Measurements from ENCODE around the gene VGLL4.
"Not testable (repeated sequence)": the region's sequence is repeated elsewhere in the genome, so short reads cannot be mapped to it uniquely, and the experiment has no call there.

VGLL4 gene, protein sequence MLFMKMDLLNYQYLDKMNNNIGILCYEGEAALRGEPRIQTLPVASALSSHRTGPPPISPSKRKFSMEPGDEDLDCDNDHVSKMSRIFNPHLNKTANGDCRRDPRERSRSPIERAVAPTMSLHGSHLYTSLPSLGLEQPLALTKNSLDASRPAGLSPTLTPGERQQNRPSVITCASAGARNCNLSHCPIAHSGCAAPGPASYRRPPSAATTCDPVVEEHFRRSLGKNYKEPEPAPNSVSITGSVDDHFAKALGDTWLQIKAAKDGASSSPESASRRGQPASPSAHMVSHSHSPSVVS

DNA sequence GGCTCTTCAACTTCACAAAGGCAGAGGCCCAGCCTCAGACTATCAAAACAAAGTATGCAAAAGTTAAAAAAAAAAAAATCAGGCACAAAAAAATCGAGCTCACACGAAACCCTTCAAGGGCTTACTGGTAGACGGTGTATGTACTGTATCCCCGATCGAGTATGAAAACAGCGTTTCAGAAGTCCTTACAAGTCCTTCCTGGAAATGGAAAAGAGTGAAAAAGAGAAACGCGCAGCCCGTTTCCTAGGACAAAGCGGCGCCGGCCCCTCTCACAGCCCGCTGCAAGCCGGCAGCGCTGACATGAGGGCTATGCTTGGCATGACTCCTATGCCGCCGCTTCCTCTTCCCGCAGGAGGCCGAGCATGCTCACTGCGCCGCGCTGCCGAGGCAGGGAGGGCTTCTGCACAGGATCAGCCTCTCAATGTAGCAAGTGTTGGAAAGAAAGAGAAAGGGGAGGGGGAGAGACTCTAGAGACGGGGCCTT, at the start of gene VGLL4:
Gene VGLL4 (minus strand): TSS at position 311 of the 483 bp plus-strand sequence. CDS start 397 bp downstream, outside the sequence.
- peak; percentile 64 for DNase-seq (ENCODE audit: low spot score)

- DNase-seq (ENCODE audit: low spot score), result no peak
These were observed 48.8 kb upstream of the VGLL4 start for GRCh38 chr3:11692532-11692813.

- no peak for DNase-seq (ENCODE audit: low spot score)
These were observed 48.2 kb upstream of the VGLL4 start for GRCh38 chr3:11691767-11692531.

DNA sequence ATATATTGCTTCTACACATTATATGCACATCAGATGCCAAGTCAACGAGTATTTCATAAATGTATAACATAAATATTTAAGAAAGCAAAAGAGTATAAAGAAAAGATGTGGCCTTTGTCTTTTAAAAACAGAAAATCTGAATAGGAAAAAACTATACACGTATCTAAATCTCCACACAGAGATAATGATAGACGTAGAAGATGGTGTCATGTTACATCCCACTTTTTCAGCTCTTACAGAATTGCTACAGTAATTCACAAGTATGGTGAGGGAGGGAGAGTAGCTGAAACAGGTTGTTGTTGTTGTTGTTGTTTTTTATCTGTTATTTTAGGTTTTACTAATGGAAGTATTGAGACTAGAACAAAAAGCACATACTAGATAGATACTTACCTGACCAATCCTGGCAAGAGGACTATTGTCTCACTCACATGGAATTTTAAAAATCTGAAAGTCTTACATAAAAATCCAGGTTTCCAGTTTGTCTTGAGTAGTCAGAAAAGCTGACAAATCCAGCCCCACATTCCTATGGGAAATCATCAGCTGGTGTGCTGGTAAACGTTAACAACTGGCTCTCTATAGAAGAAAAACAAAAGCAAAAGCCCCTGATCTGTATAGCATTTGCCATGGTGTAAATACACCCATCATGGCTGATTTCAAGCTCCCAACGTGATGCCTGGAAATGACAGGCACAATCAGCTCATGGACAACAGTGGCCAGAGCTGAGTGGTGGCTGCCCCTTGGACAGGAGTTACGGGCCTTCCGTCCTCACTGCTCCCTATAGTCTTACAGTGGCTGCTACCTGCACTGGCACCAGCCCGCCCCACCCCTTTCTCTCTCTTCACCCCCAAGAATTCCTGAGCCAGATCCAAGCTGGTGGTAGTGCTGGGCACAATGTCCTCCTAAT, 47.4 kb upstream of the VGLL4 start:
- DNase-seq (ENCODE audit: low spot score), result no peak

GRCh38 chr3:11689749-11690148, 46.0 kb upstream of the VGLL4 start:
- no peak for DNase-seq (ENCODE audit: low spot score)

DNA sequence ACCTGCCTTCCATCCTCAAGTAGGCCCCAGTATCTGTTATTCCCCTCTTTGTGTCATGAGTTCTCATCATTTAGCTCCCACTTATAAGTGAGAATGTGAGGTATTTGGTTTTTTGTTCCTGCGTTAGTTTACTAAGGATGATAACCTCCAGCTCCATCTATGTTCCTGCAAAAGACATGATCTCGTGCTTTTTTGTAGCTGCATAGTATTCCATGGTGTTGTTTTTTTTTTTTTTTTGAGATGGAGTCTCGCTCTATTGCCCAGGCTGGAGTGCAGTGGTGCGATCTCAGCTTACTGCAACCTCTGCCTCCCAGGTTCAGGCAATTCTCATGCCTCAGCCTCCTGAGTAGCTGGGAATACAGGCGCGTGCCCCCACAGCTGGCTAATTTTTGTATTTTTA, 41.3 kb upstream of the VGLL4 start:
- DNase-seq (ENCODE audit: low spot score), result not testable (repeated sequence)

- DNase-seq (ENCODE audit: low spot score), result no peak
These were observed 36.8 kb upstream of the VGLL4 start for GRCh38 chr3:11680509-11680908.

DNA sequence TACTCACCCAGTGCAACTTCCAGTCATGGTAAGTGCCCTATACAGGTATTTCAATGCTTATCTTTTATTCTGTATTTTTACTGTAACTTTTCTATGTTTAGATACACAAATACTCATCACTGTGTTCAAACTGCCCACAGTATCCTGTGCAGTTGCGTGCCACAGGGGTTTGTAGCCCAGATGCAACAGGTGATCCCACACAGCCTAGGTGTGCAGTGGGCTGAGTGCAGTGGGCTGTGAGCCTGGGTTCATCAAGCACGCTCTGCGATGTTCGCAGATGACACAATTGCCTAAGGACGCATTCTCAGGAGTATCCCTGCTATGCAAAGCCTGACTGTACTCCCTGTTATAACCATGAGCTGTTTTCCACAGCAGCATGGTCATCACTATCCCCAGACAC, 36.2 kb upstream of the VGLL4 start:
- no peak for DNase-seq (ENCODE audit: low spot score)

- no peak for DNase-seq (ENCODE audit: low spot score)
These were observed 28.6 kb upstream of the VGLL4 start for GRCh38 chr3:11672363-11672762.

- no peak for DNase-seq (ENCODE audit: low spot score)
These were observed 28.0 kb upstream of the VGLL4 start for GRCh38 chr3:11671648-11672100.

DNA sequence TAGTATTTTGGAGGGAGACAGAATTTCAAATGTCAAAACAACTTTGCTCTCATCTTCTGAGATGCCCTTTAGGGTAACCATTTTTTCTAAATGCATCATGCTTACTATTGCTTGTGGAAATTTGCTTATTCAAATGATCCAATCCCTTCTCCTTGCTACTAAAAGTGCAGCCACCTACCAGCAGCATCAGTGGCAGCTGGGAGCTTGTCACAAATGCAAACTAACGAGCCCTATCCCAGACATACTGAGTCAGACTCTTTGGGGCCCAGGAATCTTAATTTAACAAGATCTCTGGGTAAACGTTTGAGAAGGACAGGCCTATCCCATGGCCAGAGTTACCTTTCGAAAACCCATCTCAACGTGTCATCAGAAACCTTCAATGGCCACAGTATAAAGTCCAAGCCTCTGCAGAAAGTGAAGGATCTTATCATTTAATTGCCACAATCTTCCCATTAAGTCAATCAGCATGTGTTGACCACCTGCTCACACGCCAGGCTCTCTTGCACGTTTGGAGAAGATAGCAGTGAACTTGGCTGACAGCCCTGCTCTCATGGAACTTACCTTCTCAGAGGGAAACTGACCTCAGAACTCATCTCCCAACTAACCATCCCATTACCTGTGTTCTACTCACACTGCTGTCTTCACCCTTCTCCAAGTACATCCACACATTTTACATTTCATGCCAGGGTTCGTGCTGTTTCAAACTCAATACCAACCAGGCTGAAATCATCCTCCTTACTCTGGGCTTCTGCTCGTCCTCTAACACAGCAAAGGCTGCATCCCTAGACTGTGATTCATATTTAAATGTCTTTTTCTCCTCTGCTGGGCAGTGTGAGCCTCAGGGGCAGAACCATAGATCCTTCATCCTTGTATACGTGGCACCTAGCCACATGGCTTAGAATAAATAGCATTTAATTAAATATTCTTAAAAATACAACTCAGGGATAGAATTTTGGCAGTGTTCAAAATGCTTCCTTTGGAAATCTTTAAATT, 24.8 kb upstream of the VGLL4 start:
- no peak for DNase-seq (ENCODE audit: low spot score)

- no peak for DNase-seq (ENCODE audit: low spot score)
These were observed 21.6 kb upstream of the VGLL4 start for GRCh38 chr3:11665331-11665730.

- no peak for DNase-seq (ENCODE audit: low spot score)
These were observed 18.8 kb upstream of the VGLL4 start for GRCh38 chr3:11662392-11662990.

DNA sequence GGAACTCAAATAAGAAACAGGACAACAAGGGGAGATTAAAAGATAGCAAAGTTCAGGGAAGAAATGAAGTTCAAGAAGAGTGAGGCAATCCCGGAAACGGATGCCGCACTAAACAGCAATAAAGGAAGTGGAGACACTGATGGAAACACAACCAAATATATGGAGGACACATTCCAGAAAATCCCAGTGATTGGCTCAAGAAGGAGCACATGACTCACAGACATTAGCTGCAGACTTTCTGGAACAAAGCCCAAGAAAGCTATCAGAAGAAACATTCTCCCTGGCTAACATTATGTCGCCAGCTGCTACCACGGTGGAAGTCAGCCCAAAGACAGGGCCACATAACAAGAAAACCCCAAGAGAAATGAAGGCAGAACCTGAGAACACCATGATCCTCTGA, 18.1 kb upstream of the VGLL4 start:
- DNase-seq (ENCODE audit: low spot score), result no peak

GRCh38 chr3:11661052-11661656, 17.4 kb upstream of the VGLL4 start:
- DNase-seq (ENCODE audit: low spot score), result no peak

- no peak for DNase-seq (ENCODE audit: low spot score)
These were observed 16.5 kb upstream of the VGLL4 start for GRCh38 chr3:11660242-11660641.

- DNase-seq (ENCODE audit: low spot score), result no peak
These were observed 14.5 kb upstream of the VGLL4 start for GRCh38 chr3:11658180-11658579.

DNA sequence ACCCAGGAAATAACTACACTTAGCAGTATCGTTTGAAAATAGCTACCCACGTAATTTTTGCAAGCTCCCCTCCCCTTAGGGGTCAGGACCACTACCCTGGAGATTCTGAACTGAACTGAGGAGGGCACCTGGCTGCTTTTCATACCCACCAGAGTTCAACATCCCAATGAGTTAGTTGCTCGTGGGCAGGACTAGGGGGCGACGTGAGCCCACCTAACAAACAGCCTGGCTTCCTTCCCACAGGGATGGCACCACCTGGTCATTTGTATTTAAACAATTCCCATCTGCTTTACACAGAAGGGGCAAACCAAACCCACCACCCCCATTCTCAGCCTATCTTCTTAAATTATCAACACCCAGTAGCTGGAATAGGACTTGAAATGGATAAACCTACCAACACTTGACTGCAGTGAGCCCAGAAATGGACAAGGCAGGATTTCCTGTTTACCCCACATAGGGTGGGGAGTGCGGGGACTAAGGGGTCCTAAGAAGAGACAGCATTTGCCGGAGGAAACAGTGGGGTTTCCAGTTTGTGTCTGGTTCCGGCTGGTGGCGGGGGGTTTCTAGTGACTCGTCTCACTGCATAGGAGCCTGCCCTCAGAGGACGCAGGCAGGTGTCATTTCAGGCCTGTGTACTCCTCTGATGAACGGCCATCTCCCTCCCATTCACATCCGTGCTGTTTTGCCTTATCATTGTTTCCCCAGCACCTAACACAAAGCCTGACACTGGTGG, 11.6 kb upstream of the VGLL4 start:
- no peak for DNase-seq (ENCODE audit: low spot score)

- no peak for DNase-seq (ENCODE audit: low spot score)
These were observed 10.5 kb upstream of the VGLL4 start for GRCh38 chr3:11654166-11654565.

All from CD4-positive, alpha-beta T cell treated with Interleukin-6 at 100 ng/mL for 8 hours (primary cell).